ENCODE results near the gene ANK3.

ANK3 gene

DNA sequence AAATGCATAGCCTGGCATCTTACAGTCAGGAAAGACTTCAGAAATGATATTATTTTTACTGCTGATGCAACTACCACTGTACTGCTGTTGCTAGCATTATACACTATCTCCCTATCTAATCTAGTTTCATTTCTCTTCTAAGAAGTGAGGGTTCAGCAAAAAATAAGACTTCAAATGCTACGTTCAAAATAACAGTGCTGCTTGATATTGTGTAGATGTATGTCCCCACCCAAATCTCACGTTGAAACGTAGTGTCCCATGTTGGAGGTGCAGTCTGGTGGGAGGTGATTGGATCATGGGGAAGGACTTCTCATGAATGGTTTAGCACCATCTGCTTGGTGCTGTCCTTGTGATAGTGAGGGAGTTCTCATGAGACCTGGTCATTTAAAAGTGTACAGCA is 129.4 kb downstream of the ANK3 start:
- DNase-seq (ENCODE audit: low read depth), result no peak
- TF ChIP-seq, protein P1, sequence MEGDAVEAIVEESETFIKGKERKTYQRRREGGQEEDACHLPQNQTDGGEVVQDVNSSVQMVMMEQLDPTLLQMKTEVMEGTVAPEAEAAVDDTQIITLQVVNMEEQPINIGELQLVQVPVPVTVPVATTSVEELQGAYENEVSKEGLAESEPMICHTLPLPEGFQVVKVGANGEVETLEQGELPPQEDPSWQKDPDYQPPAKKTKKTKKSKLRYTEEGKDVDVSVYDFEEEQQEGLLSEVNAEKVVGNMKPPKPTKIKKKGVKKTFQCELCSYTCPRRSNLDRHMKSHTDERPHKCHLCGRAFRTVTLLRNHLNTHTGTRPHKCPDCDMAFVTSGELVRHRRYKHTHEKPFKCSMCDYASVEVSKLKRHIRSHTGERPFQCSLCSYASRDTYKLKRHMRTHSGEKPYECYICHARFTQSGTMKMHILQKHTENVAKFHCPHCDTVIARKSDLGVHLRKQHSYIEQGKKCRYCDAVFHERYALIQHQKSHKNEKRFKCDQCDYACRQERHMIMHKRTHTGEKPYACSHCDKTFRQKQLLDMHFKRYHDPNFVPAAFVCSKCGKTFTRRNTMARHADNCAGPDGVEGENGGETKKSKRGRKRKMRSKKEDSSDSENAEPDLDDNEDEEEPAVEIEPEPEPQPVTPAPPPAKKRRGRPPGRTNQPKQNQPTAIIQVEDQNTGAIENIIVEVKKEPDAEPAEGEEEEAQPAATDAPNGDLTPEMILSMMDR (conservative IDR thresholded peaks at IDR 0.05; ENCODE audit: low read depth, low read length), result no peak
- H3K4me3 ChIP-seq (ENCODE audit: low read length), result no peak overlapping the region

DNA sequence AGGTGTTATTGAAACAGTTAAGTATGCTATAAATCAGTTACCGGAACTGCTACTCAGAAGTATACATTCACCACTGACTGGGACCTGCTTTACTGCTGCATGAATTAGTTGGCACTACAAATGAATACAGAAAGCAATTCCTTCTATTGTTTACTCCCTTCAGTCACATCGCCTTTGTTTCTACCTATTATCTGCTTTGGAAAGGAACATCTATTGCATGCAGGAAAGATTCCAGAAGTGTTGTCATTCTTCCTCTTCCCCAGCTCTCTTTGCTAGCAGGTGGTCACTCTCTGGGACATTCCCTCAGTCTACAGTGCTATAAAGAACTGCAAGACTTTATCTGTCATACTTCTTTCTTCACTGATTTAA is 131.3 kb downstream of the ANK3 start:
- no peak for DNase-seq (ENCODE audit: low read depth)
- TF ChIP-seq, protein P1 (conservative IDR thresholded peaks at IDR 0.05; ENCODE audit: low read depth, low read length), result no peak

DNA sequence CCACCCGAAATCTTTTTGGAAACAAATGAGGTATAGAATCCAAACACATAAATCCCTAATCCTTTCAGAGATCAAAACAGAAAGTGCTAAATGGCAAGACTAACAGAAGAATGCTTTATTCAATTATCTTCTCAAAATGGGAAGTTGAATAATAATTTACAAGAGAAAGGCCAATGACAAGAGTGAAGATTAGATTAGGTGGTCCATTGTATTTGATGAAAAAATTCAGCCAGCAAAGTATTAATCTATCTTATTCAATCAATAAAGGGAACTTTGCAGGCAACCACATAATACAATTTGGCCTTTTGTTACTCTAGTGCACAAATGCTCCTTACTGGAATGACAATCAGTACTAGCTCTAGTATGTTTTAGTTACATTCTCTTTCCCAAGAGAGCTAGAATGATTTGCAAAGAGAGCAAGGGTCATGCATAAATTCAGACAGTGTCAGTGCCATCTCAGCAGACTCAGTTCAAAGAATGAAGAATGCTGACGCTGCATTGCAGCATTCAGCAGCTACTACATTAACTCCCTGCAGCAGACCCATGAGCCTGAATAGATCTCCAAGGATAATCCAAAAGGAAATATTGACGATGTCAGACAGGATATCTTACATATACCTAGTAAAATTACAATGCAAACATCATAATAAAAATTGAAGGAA is 131.8 kb downstream of the ANK3 start:
- no peak for DNase-seq (ENCODE audit: low read depth)
- TF ChIP-seq, protein P1 (conservative IDR thresholded peaks at IDR 0.05; ENCODE audit: low read depth, low read length), result no peak
- no peak overlapping the region for H3K4me3 ChIP-seq (ENCODE audit: low read length)

More for the DNA sequence above, 131.3 kb downstream of the ANK3 start:
- no peak overlapping the region for H3K4me3 ChIP-seq (ENCODE audit: low read length)

DNA sequence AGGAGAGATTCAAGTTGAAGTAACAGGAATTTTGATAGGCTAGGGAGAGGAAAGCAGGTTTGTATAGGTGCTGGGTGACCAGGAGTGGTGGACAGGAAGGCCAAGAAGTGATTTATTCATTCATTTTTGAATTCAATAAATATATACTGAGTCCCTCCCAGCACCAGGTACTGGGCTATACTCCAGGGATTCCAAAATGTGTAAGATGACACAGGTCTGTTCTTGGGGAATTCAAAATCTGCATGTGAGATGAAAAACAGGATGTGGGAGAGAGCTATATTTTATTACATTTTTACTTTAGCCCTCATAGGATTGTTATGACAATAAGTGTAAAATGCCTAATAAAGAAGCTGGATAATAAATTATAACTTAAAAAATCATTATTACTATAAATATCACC is 134.9 kb downstream of the ANK3 start:
- TF ChIP-seq, protein P1 (conservative IDR thresholded peaks at IDR 0.05; ENCODE audit: low read depth, low read length), result no peak
- DNase-seq (ENCODE audit: low read depth), result no peak
- no peak overlapping the region for H3K4me3 ChIP-seq (ENCODE audit: low read length)

DNA sequence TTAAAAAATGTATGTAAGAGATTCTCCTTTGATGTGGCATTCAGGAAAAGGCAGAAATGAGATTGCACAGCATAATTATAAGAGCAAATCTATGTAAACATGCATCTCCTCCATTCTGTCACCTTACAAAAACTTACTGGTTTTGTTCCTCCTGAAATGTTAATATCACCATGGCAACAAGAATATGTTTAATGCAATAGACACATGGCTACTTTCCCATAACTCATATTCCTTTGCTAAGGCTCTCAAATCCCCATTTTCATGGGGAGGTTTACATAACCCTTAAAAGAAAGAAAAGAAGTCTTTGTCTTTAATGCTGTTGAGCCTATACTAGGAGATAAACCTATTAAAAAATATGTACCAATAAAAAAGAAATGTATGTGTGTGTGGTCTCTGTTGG is 136.2 kb downstream of the ANK3 start:
- H3K4me3 ChIP-seq (ENCODE audit: low read length), result no peak overlapping the region
- no peak for DNase-seq (ENCODE audit: low read depth)
- TF ChIP-seq, protein P1 (conservative IDR thresholded peaks at IDR 0.05; ENCODE audit: low read depth, low read length), result no peak

DNA sequence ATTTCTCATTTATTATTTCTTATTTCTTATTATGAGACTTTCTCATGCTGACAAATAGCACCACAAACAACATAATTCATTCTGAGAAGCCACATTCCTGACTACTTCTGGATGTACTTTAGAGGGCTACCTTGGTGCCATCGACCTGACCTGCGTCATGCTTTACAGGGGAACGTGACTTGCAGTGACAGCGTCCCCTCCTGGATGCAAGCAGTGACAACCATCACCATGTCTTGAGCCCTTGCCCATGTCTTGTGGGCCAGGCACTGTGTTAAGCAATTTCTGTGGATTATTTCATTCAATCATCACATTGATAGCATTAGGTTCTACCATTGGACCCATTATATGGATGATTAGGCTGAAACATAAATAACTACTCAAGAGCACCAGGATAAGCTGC is 137.0 kb downstream of the ANK3 start:
- TF ChIP-seq, protein P1 (conservative IDR thresholded peaks at IDR 0.05; ENCODE audit: low read depth, low read length), result no peak
- no peak overlapping the region for H3K4me3 ChIP-seq (ENCODE audit: low read length)
- no peak for DNase-seq (ENCODE audit: low read depth)

DNA sequence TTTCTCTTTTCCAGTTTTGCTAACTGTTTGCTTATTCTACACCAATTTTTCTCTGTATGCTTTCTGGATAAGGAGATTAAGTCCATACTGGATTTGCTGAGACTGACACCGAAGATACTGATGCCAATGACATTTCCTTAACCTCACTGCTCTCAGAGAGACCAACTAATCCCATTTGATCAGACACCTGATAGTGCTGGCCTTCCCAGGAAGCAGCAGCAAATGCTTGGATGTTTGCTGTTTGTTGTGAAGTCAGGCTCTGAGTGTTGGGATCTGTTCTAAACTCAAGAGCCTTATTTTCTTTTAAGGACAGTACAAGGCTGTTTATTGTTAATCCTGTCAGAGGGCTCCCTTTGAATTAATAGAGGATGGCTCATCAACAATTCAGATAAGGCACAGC is 143.3 kb downstream of the ANK3 start:
- H3K4me3 ChIP-seq (ENCODE audit: low read length), result no peak overlapping the region
- TF ChIP-seq, protein P1 (conservative IDR thresholded peaks at IDR 0.05; ENCODE audit: low read depth, low read length), result no peak
- no peak for DNase-seq (ENCODE audit: low read depth)
